Left hindlimb (tissue), 1 donor: ENCODE data around the gene DIS3L.
A peak's percentile ranks its signal among the peaks of the same experiment; 100 is the strongest.
"Not testable (repeated sequence)": the region's sequence is repeated elsewhere in the genome, so short reads cannot be mapped to it uniquely, and the experiment has no call there.

ENCODE experiments used
- DNase-seq: peaks from one replicate; pipeline ENCODE4 v3.0.0-alpha.2; 2018

Gene DIS3L

DNA sequence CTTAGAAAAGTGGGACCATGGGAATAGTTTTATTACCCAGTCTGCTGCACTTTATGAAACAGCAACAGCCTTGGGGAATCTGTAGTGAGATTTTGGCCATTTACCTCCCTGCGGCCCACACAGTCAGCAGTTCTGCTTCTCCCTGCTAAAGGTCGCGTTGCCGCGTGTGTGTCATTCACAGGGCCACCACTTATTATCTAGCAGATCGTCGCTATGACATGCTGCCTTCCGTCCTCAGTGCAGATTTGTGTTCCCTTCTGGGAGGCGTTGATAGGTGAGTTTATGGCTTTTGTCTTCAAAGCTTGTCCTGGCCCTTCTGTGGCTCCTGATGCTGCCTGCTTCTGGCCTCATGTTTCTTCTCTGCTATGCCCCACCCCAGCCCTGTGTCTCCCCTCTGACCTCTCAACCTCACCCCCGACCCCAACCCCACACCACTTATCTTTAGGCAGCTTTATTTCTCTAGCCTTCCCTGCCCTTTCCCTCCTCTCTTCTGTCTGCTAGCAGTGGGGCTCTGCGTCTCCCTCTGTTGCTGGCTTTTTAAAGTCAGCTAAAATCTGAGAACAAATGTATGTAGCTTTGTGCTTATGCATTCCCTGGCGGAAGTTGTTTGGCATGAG lies 30.1 kb downstream of the DIS3L start:
- no peak for DNase-seq

DNA sequence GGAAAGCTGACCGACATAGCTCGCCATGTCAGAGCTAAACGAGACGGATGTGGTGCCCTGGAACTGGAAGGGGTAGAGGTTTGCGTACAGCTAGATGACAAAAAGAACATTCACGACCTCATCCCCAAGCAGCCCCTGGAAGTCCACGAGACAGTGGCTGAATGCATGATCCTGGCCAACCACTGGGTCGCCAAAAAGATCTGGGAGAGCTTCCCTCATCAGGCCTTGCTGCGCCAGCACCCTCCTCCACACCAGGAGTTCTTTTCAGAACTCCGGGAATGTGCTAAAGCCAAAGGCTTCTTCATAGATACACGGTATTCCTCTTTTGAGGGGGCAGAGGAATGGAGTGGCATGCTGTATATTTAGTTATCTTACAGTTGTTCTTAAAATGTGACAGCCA lies 32.7 kb downstream of the DIS3L start:
- DNase-seq: no peak

DNA sequence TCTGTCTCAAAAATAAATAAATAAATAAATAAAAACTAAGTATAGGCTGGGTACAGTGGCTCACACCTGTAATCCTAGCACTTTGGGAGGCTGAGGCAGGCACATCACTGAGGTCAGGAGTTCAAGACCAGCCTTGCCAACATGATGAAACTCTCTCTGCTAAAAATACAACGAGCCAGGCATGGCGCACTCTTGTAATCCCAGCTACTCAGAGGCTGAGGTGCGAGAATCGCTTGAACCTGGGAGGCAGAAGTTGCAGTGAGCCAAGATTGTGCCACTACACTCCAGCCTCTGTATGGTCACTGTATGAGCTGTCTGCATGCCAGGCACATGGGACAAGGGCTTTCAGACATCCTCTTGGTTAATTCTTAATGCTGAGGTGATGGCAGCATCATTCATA lies 34.4 kb downstream of the DIS3L start:
- DNase-seq: no peak

DNA sequence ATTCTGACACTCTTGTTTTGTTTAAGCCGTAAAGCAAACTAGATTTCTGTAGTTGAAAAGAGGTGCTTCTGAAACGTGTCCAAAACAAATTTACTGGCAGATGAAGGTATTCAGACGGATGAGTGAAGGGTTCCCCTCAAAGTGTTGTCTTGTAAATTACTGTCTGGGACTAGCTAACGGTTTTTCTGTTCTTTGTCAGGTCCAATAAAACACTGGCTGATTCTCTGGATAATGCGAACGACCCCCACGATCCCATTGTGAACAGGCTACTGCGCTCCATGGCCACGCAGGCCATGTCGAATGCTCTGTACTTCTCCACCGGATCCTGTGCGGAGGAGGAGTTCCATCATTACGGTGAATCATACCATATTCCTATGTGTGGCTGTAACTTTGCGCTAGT lies 35.4 kb downstream of the DIS3L start:
- no peak for DNase-seq

DNA sequence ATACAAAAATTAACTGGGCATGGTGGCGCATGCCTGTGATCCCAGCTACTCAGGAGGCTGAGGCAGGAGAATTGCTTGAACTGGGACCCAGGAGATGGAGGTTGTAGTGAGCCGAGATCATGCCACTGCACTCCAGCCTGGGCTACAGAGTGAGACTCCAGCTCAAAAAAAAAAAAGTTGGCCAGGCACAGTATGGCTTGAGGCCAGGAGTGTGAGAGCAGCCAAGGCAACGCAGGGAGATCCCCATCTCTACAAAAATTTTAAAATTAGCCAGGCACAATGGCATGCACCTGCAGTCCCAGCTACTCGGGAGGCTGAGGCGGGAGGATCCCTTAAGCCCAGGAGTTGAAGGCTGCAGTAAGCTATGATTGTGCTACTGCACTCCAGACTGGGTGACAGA lies 55.2 kb downstream of the DIS3L start:
- not testable (repeated sequence) for DNase-seq

- no peak for DNase-seq
Observed at GRCh38 chr15:66356077-66356358, 62.6 kb downstream of the DIS3L start.

DNA sequence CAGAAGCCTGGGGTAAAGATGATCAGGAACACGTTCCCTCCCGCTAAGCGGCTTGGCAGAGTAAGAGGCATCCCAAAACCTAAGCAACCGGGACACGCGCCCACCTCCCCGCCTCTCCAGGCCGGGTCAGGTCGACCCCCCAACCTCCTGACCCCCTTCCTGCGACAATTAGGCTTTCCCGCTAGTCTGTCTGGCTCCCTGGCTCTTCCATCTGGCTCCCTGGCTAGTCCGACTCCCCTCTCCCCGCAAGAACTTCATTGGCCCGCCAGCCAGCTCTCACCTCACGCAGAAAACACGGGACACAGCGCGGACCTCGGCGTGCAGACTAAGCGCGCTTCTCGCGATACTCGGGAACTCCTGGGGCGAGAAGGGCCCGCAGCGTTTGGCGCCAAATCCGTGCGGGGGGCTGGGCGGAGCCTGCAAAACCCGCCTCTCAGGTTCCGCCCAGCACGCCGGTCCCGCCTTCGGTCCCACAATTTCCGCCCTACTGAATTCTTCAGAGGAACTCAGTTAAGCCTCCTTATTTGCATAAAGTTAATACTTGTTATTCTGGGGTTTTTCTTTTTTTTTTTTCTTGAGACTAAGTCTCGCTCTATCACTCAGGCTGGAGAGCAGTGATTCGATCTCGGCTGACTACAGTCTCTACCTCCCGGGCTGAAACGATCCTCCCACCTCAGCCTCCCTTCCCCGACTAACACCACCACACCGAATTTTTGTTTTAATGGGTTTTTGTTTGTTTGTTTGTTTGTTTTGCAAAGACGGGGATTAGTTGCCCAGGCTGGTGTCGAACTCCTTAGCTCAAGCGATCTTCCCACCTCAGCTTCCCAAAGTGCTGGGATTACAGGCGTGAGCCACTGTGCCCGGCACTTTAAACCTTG lies 63.2 kb downstream of the DIS3L start, which contains the start of gene TIPIN:
Gene TIPIN (minus strand): TSS at position 327 of the 878 bp plus-strand sequence. CDS start 3,738 bp downstream, outside the sequence.
- peak; percentile 97 for DNase-seq

DNA sequence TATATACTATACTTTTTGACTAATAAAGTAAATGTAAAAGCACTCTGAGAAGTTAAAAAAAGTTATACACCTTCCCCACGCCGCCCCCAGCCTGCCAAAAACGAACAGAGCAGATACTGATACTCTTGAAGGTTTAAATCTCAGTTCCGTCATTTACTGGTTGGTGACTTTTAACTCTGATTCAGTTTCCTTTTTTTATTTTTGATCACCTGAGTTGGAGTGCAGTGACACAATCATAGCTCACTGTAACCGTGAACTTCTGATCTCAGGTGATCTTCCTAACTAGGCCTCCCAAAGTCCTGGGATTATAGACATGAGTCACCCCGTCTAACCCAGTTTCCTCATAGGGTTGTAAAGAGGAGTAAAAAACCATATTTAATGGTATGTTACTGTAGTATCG lies 66.4 kb downstream of the DIS3L start:
- no peak for DNase-seq

DNA sequence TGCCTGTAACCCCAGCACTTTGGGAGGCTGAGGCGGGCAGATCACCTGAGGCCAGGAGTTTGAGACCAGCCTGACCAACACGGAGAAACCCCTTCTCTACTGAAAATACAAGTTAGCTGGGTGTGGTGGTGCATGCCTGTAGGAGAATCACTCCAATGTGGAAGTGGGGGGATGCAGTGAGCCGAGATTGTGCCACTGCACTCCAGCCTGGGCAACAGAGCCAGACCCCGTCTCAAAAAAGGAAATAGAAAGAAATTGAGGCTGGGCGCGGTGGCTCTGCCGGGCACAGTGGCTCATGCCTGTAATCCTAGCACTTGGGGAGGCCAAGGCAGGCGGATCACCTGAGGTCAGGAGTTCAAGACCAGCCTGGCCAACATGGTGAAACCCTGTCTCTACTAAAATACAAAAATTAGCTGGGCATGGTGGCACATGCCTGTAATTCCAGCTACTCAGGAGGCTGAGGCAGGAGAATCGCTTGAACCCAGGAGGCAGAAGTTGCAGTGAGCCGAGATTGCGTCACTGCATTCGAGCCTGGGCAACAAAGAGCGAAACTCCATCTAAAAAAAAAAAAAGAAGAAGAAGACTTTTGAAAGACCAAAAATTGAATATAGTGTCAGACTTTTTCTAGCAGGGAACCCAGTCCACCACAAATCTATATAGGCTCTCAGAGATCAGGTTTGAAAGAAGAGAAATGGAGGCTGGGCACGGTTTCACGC lies 68.5 kb downstream of the DIS3L start:
- DNase-seq: not testable (repeated sequence)

GRCh38 chr15:66362776-66363175 lies 69.4 kb downstream of the DIS3L start:
- no peak for DNase-seq

- DNase-seq: no peak
Observed at GRCh38 chr15:66364944-66365528, 71.7 kb downstream of the DIS3L start.

GRCh38 chr15:66369773-66370651 lies 76.6 kb downstream of the DIS3L start:
- no peak for DNase-seq

- no peak for DNase-seq
Observed at GRCh38 chr15:66374179-66374578, 80.8 kb downstream of the DIS3L start.

GRCh38 chr15:66378814-66379430 lies 85.6 kb downstream of the DIS3L start:
- DNase-seq: no peak

DNA sequence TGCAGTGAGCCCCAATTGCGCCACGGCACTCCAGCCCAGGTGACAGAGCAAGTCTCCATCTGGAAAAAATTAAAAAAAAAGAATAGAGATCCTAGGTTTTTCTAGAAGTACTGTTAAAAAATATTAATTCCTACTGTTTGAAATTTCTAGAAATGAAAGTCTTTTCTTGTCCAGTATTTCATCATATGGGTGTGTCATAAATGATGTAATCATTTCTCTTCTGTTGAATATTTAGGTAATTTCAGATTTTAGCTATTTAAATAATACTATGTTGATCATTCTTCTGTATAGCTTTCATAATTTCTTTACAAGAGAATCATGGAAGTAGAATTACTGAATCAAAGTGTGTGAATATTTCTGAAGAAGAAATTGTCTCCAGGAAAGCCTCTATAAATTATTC lies 88.0 kb downstream of the DIS3L start:
- DNase-seq: not testable (repeated sequence)
